ENCODE results near the gene COA5. TPM values are rescaled to one million over a fixed set of nuclear protein-coding genes. Genes with fewer than 3 reads are reported as not detected.

COA5 gene
- total and polyA plus RNA-seq, 3 donors from 2014 or later = 40.5 to 65.9 (median 47.7) TPM

DNA sequence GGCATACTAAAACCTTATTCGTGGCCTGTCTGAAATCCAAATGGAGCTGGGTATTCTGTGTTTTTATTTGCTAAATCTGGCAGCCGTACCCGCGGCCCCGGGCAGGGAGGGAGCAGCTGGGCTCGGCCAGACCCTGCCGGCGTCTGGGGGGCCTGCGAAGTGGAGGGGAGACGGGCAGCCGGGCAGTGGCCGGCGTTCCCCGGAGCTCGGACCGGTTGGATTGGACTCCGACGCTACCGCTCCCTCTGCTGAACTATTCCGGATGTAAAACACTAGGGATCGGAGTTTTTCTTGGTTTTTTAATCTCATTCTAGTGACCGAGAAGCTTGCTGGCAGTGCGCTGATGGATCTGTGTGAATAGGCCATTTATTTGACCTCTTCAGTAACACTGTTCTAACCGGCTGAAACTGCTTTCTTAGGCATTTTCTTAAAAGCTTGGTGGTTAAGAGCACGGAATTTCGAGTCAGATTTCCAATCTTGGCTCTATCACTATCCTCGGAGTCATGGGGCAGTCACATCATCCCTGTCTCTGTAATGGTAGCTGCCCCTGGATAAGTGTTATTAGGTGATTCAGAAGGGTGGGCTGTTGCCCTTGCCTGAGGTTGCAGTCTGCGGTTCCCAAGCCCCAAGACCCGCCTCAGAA lies 771 bp upstream of the COA5 start:
- Histone ChIP-seq H3K4me3 (peak overlapping the region; percentile 95 to 96), H3K27me3 (no peaks in the 10 kb centered on the region), H3K4me1 (peaks cover 27% of the 10 kb centered on the region), H3K36me3 (ENCODE audit: low read depth, missing control alignments) (no peaks in the 10 kb centered on the region), H3K27ac (peak overlapping the region; percentile 78 to 96), H3K9me3 (no peaks in the 10 kb centered on the region)
- WGBS, 2 donors = 1 to 3% methylated on average over 28 to 29 of the region's 29 CpGs
- TF ChIP-seq POLR2A (IDR thresholded peaks at IDR 0.05) = no peak
- no peak for TF ChIP-seq CTCF (IDR thresholded peaks at IDR 0.05)
- peak; percentile 32 for DNase-seq
- intact Hi-C loops (cut with DNase I; ENCODE audit: low total_unique reads) = no loop called here

- Histone ChIP-seq H3K4me1 (peaks cover 27% of the 10 kb centered on the region), H3K4me3 (peak overlapping the region; percentile 95 to 96), H3K36me3 (ENCODE audit: low read depth, missing control alignments) (no peaks in the 10 kb centered on the region), H3K27ac (peak overlapping the region; percentile 78 to 96), H3K27me3 (no peaks in the 10 kb centered on the region), H3K9me3 (no peaks in the 10 kb centered on the region)
- DNase-seq = no peak
- intact Hi-C loops (cut with DNase I; ENCODE audit: low total_unique reads) = no loop called here
- 0% methylated on average over 7 of the region's 7 CpGs for WGBS, 2 donors
- TF ChIP-seq POLR2A (IDR thresholded peaks at IDR 0.05) = no peak
- TF ChIP-seq CTCF (IDR thresholded peaks at IDR 0.05) = no peak
Measured at GRCh38 chr2:98607741-98608115, 584 bp downstream of the COA5 start.

GRCh38 chr2:98607104-98607503 lies 1.2 kb downstream of the COA5 start:
- H3K9me3 ChIP-seq = no peaks in the 10 kb centered on the region
- intact Hi-C loops (cut with DNase I; ENCODE audit: low total_unique reads) = no loop called here
- no peak for DNase-seq
- H3K27me3 ChIP-seq = no peaks in the 10 kb centered on the region
- no peak overlapping the region for H3K27ac ChIP-seq
- WGBS, 2 donors = 42 to 54% methylated on average over 6 of the region's 6 CpGs
- peak overlapping the region in 1 of 2 donors; percentile 96 for H3K4me3 ChIP-seq
- TF ChIP-seq CTCF (IDR thresholded peaks at IDR 0.05) (no peak), POLR2A (IDR thresholded peaks at IDR 0.05) (no peak)
- H3K4me1 ChIP-seq = peaks cover 27% of the 10 kb centered on the region
- no peaks in the 10 kb centered on the region for H3K36me3 ChIP-seq (ENCODE audit: low read depth, missing control alignments)

DNA sequence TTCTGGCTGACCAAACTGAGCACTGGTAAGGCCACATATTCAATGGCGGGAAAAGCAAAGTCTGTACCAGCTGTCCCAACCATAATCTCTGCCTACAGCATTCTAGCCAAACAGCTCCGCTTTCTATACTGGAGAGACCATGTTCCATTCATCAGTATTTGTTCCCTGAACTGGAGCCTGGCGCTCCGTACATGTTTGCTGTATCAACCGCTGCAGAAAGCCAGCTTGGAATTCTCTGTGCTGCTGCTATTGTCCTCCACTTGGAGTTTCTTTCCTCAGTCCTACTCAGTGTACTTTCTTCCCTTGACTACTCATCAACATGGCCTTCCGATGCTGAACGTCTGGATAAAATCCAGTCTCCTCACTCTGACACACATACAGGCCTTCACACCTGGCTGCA lies 1.9 kb downstream of the COA5 start:
- DNase-seq = no peak
- H3K27ac ChIP-seq = no peak overlapping the region
- H3K36me3 ChIP-seq (ENCODE audit: low read depth, missing control alignments) = no peaks in the 10 kb centered on the region
- intact Hi-C loops (cut with DNase I; ENCODE audit: low total_unique reads) = no loop called here
- peaks cover 27% of the 10 kb centered on the region for H3K4me1 ChIP-seq
- H3K4me3 ChIP-seq = no peak overlapping the region
- TF ChIP-seq POLR2A (IDR thresholded peaks at IDR 0.05) (no peak), CTCF (IDR thresholded peaks at IDR 0.05) (no peak)
- H3K9me3 ChIP-seq = no peaks in the 10 kb centered on the region
- 50 to 68% methylated on average over 7 of the region's 7 CpGs for WGBS, 2 donors
- H3K27me3 ChIP-seq = no peaks in the 10 kb centered on the region

- no peaks in the 10 kb centered on the region for H3K36me3 ChIP-seq (ENCODE audit: low read depth, missing control alignments)
- no peak for DNase-seq
- TF ChIP-seq CTCF (IDR thresholded peaks at IDR 0.05) = no peak
- TF ChIP-seq POLR2A (IDR thresholded peaks at IDR 0.05) = no peak
- H3K4me1 ChIP-seq = peaks cover 20% of the 10 kb centered on the region
- H3K9me3 ChIP-seq = no peaks in the 10 kb centered on the region
- intact Hi-C loops (cut with DNase I; ENCODE audit: low total_unique reads) = no loop called here
- H3K4me3 ChIP-seq = no peak overlapping the region
- H3K27ac ChIP-seq = no peak overlapping the region
- 82 to 92% methylated on average over 3 of the region's 3 CpGs for WGBS, 2 donors
- no peaks in the 10 kb centered on the region for H3K27me3 ChIP-seq
Measured at GRCh38 chr2:98605076-98605475, 3.2 kb downstream of the COA5 start.
